KMS-11 (cell line): Measurements from ENCODE around the gene PLXNB2.

Source experiments
- H2AFZ ChIP-seq: fragments of 200-600 bp; sonication (generic); 2 replicates; pipeline ENCODE4 v1.6.1; 2016; ENCODE audit warnings: antibody characterized with exemption, mixed run types, low read depth
- H3K27ac ChIP-seq: fragments of 200-600 bp; sonication (generic); 2 replicates; pipeline ENCODE4 v1.6.1; 2016; ENCODE audit warnings: mild to moderate bottlenecking, mixed run types
- H3K27me3 ChIP-seq: fragments of 200-600 bp; sonication (generic); 2 replicates; pipeline ENCODE4 v1.6.1; 2017; ENCODE audit warnings: mild to moderate bottlenecking, low read depth, mixed run types, moderate library complexity; ENCODE audit not compliant: insufficient read depth
- H3K36me3 ChIP-seq: fragments of 200-600 bp; sonication (generic); 2 replicates; pipeline ENCODE4 v1.6.1; 2017; ENCODE audit warnings: mild to moderate bottlenecking, mixed run types; ENCODE audit not compliant: insufficient read depth
- H3K4me1 ChIP-seq: fragments of 200-600 bp; sonication (generic); 2 replicates; pipeline ENCODE4 v1.6.1; 2016; ENCODE audit warnings: mild to moderate bottlenecking, low read depth, mixed run types; ENCODE audit not compliant: poor library complexity, severe bottlenecking
- H3K4me2 ChIP-seq: fragments of 200-600 bp; sonication (generic); 2 replicates; pipeline ENCODE4 v1.7.0; 2016; ENCODE audit warnings: mild to moderate bottlenecking, mixed run types
- H3K4me3 ChIP-seq: fragments of 200-600 bp; sonication (generic); IDR thresholded peaks from 2 replicates; pipeline ENCODE4 v1.6.1; 2017; ENCODE audit warnings: low read depth, low read length, mixed read lengths; ENCODE audit not compliant: insufficient read depth
- H3K79me2 ChIP-seq: fragments of 200-600 bp; sonication (generic); 2 replicates; pipeline ENCODE4 v1.6.1; 2016; ENCODE audit warnings: low read depth, mixed run types; ENCODE audit not compliant: insufficient read depth
- H3K9ac ChIP-seq: fragments of 200-600 bp; sonication (generic); 2 replicates; pipeline ENCODE4 v1.6.1; 2016; ENCODE audit warnings: mild to moderate bottlenecking, mixed run types
- H4K20me1 ChIP-seq: fragments of 200-600 bp; sonication (generic); 2 replicates; pipeline ENCODE4 v1.6.1; 2016; ENCODE audit warnings: mild to moderate bottlenecking, mixed run types; ENCODE audit not compliant: insufficient read depth
- TF ChIP-seq, protein P1 (sequence below): fragments of 200-600 bp; sonication (generic); conservative IDR thresholded peaks from 2 replicates; pipeline ENCODE4 v1.6.1; 2017; ENCODE audit warnings: low read depth, mild to moderate bottlenecking, antibody characterized with exemption, low read length, moderate library complexity, mixed read lengths

The PLXNB2 gene

GRCh38 chr22:50248196-50249081 is 59.0 kb downstream of the PLXNB2 start:
- H3K9ac ChIP-seq, result no peak overlapping the region
- H3K27ac ChIP-seq, result no peak overlapping the region
- no peak overlapping the region for H2AFZ ChIP-seq
- H3K36me3 ChIP-seq, result no peaks in the 10 kb centered on the region
- H4K20me1 ChIP-seq, result no peaks in the 10 kb centered on the region
- TF ChIP-seq, protein P1, sequence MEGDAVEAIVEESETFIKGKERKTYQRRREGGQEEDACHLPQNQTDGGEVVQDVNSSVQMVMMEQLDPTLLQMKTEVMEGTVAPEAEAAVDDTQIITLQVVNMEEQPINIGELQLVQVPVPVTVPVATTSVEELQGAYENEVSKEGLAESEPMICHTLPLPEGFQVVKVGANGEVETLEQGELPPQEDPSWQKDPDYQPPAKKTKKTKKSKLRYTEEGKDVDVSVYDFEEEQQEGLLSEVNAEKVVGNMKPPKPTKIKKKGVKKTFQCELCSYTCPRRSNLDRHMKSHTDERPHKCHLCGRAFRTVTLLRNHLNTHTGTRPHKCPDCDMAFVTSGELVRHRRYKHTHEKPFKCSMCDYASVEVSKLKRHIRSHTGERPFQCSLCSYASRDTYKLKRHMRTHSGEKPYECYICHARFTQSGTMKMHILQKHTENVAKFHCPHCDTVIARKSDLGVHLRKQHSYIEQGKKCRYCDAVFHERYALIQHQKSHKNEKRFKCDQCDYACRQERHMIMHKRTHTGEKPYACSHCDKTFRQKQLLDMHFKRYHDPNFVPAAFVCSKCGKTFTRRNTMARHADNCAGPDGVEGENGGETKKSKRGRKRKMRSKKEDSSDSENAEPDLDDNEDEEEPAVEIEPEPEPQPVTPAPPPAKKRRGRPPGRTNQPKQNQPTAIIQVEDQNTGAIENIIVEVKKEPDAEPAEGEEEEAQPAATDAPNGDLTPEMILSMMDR, result no peak
- peaks cover 6% of the 10 kb centered on the region; the same call in 1 of the 2 replicates for H3K79me2 ChIP-seq
- H3K4me2 ChIP-seq, result no peak overlapping the region
- H3K4me1 ChIP-seq, result no peaks in the 10 kb centered on the region
- H3K4me3 ChIP-seq, result no peak overlapping the region
- H3K27me3 ChIP-seq, result no peaks in the 10 kb centered on the region

- Histone ChIP-seq H4K20me1 (no peaks in the 10 kb centered on the region), H3K4me1 (peaks cover 4% of the 10 kb centered on the region), H2AFZ (no peak overlapping the region), H3K79me2 (peaks cover 13% of the 10 kb centered on the region; the same call in 1 of the 2 replicates), H3K4me2 (no peak overlapping the region), H3K27me3 (no peaks in the 10 kb centered on the region), H3K36me3 (no peaks in the 10 kb centered on the region), H3K4me3 (no peak overlapping the region), H3K27ac (no peak overlapping the region), H3K9ac (no peak overlapping the region)
- TF ChIP-seq, protein P1, result no peak
These were observed 59.7 kb downstream of the PLXNB2 start for GRCh38 chr22:50247748-50248147.

GRCh38 chr22:50246242-50247175 is 60.9 kb downstream of the PLXNB2 start:
- Histone ChIP-seq H3K9ac (no peak overlapping the region), H4K20me1 (no peaks in the 10 kb centered on the region), H3K4me3 (no peak overlapping the region), H3K36me3 (no peaks in the 10 kb centered on the region), H2AFZ (no peak overlapping the region), H3K4me2 (no peak overlapping the region; the same call in 1 of the 2 replicates), H3K27ac (no peak overlapping the region), H3K4me1 (peaks cover 8% of the 10 kb centered on the region), H3K79me2 (peaks cover 19% of the 10 kb centered on the region; the same call in 1 of the 2 replicates), H3K27me3 (no peaks in the 10 kb centered on the region)
- TF ChIP-seq, protein P1, result no peak

- TF ChIP-seq, protein P1, result no peak
- Histone ChIP-seq H3K4me2 (peak overlapping the region; percentile 29; the same call in 1 of the 2 replicates), H3K27ac (peak overlapping the region; percentile 68), H3K79me2 (peaks cover 21% of the 10 kb centered on the region; the same call in 1 of the 2 replicates), H3K4me3 (no peak overlapping the region), H2AFZ (no peak overlapping the region), H3K4me1 (peaks cover 8% of the 10 kb centered on the region), H3K27me3 (no peaks in the 10 kb centered on the region), H4K20me1 (no peaks in the 10 kb centered on the region), H3K9ac (peak overlapping the region; percentile 74; the same call in 1 of the 2 replicates), H3K36me3 (no peaks in the 10 kb centered on the region)
These were observed 62.0 kb downstream of the PLXNB2 start for GRCh38 chr22:50245214-50246072.
